OCI-LY3 (cell line): ENCODE results near the gene ZFTA.

Source experiments
- H2AFZ ChIP-seq: fragments of 200-600, 300-600 bp; shearing (Covaris generic); 2 replicates; pipeline ENCODE4 v1.6.0; 2014; ENCODE audit warnings: antibody characterized with exemption, low read depth, low read length
- H3K27ac ChIP-seq: fragments of 200-600, 300-600 bp; sonication (generic); 2 replicates; pipeline ENCODE4 v1.5.1; 2014; ENCODE audit warnings: mild to moderate bottlenecking, low read length, moderate library complexity, mixed read lengths
- H3K27me3 ChIP-seq: fragments of 200-600, 300-600 bp; sonication (generic); 2 replicates; pipeline ENCODE4 v1.6.1; 2014; ENCODE audit warnings: low read depth, low read length, mixed read lengths
- H3K36me3 ChIP-seq: fragments of 200-600, 300-600 bp; sonication (generic); replicated peaks from 2 replicates; pipeline ENCODE3; 2014; ENCODE audit warnings: low read depth, low read length, mixed read lengths
- H3K4me1 ChIP-seq: fragments of 300-600, 200-600 bp; sonication (generic); 2 replicates; pipeline ENCODE4 v1.6.1; 2014; ENCODE audit warnings: low read length, mixed read lengths
- H3K4me2 ChIP-seq: fragments of 200-600, 300-600 bp; sonication (generic); 2 replicates; pipeline ENCODE4 v1.6.1; 2014; ENCODE audit warnings: low read length, mixed read lengths
- H3K4me3 ChIP-seq: fragments of 300-600, 200-600 bp; sonication (generic); 2 replicates; pipeline ENCODE4 v1.5.1; 2014; ENCODE audit warnings: antibody characterized with exemption, mild to moderate bottlenecking, low read length, moderate library complexity
- H3K79me2 ChIP-seq: fragments of 300-600, 200-600 bp; shearing (Covaris generic); 2 replicates; pipeline ENCODE4 v1.6.1; 2014; ENCODE audit warnings: mild to moderate bottlenecking, low read length, mixed read lengths
- H3K9ac ChIP-seq: fragments of 300-600, 200-600 bp; shearing (Covaris generic); 2 replicates; pipeline ENCODE4 v1.6.0; 2014; ENCODE audit warnings: mild to moderate bottlenecking, low read length, moderate library complexity
- H3K9me3 ChIP-seq: fragments of 200-600, 300-600 bp; shearing (Covaris generic); 2 replicates; pipeline ENCODE4 v1.6.1; 2014; ENCODE audit warnings: low read length, mixed read lengths; ENCODE audit not compliant: insufficient read depth
- H4K20me1 ChIP-seq: fragments of 200-600, 300-600 bp; sonication (generic); 2 replicates; pipeline ENCODE4 v1.6.1; 2016; ENCODE audit warnings: low read length, mixed read lengths; ENCODE audit not compliant: insufficient read depth
- EZH2phosphoT487 ChIP-seq: fragments of 200-600 bp; shearing (Covaris generic); IDR thresholded peaks from 2 replicates; pipeline ENCODE4 v1.6.1; 2018; ENCODE audit warnings: antibody characterized with exemption, mixed run types, low read depth
- TF ChIP-seq, protein P1 (sequence below): fragments of 200-600, 300-600 bp; sonication (generic); IDR thresholded peaks from 2 replicates; pipeline ENCODE4 v1.5.1; 2014; ENCODE audit warnings: antibody characterized with exemption, low read length, low read depth

The ZFTA gene

GRCh38 chr11:63736864-63737263 is 31.7 kb downstream of the ZFTA start:
- H3K79me2 ChIP-seq = no peaks in the 10 kb centered on the region
- H2AFZ ChIP-seq = no peak overlapping the region
- no peaks in the 10 kb centered on the region for H3K4me1 ChIP-seq
- H3K9me3 ChIP-seq = no peaks in the 10 kb centered on the region
- H3K36me3 ChIP-seq = no peaks in the 10 kb centered on the region
- H3K9ac ChIP-seq = no peak overlapping the region
- TF ChIP-seq, protein P1, sequence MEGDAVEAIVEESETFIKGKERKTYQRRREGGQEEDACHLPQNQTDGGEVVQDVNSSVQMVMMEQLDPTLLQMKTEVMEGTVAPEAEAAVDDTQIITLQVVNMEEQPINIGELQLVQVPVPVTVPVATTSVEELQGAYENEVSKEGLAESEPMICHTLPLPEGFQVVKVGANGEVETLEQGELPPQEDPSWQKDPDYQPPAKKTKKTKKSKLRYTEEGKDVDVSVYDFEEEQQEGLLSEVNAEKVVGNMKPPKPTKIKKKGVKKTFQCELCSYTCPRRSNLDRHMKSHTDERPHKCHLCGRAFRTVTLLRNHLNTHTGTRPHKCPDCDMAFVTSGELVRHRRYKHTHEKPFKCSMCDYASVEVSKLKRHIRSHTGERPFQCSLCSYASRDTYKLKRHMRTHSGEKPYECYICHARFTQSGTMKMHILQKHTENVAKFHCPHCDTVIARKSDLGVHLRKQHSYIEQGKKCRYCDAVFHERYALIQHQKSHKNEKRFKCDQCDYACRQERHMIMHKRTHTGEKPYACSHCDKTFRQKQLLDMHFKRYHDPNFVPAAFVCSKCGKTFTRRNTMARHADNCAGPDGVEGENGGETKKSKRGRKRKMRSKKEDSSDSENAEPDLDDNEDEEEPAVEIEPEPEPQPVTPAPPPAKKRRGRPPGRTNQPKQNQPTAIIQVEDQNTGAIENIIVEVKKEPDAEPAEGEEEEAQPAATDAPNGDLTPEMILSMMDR = no peak
- no peak for TF ChIP-seq EZH2phosphoT487
- H3K4me2 ChIP-seq = no peak overlapping the region
- H3K4me3 ChIP-seq = no peak overlapping the region
- H4K20me1 ChIP-seq = no peaks in the 10 kb centered on the region; the same call in 1 of the 2 replicates
- no peaks in the 10 kb centered on the region for H3K27me3 ChIP-seq
- no peak overlapping the region for H3K27ac ChIP-seq

- no peak overlapping the region for H3K4me2 ChIP-seq
- no peak overlapping the region for H3K27ac ChIP-seq
- H3K27me3 ChIP-seq = no peaks in the 10 kb centered on the region
- H3K4me1 ChIP-seq = 0 out of 2 replicates have a peak, but pooled peaks cover 2% of the 10 kb centered on the region
- H3K36me3 ChIP-seq = no peaks in the 10 kb centered on the region
- TF ChIP-seq, protein P1 = no peak
- TF ChIP-seq EZH2phosphoT487 = no peak
- no peak overlapping the region for H3K9ac ChIP-seq
- no peaks in the 10 kb centered on the region for H4K20me1 ChIP-seq
- no peak overlapping the region for H2AFZ ChIP-seq
- no peaks in the 10 kb centered on the region for H3K79me2 ChIP-seq
- H3K4me3 ChIP-seq = no peak overlapping the region
- H3K9me3 ChIP-seq = no peaks in the 10 kb centered on the region
Measured at GRCh38 chr11:63729326-63729725, 39.2 kb downstream of the ZFTA start.

GRCh38 chr11:63720611-63721010 is 48.0 kb downstream of the ZFTA start:
- no peaks in the 10 kb centered on the region for H3K9me3 ChIP-seq
- H3K4me3 ChIP-seq = no peak overlapping the region
- H3K4me1 ChIP-seq = no peaks in the 10 kb centered on the region
- H3K9ac ChIP-seq = no peak overlapping the region
- no peaks in the 10 kb centered on the region for H3K36me3 ChIP-seq
- H3K27me3 ChIP-seq = no peaks in the 10 kb centered on the region
- peaks cover 8% of the 10 kb centered on the region; the same call in 1 of the 2 replicates for H4K20me1 ChIP-seq
- no peak for TF ChIP-seq EZH2phosphoT487
- TF ChIP-seq, protein P1 = no peak
- no peaks in the 10 kb centered on the region for H3K79me2 ChIP-seq
- no peak overlapping the region for H2AFZ ChIP-seq
- no peak overlapping the region for H3K4me2 ChIP-seq
- no peak overlapping the region for H3K27ac ChIP-seq

- Histone ChIP-seq H3K79me2 (no peaks in the 10 kb centered on the region), H2AFZ (no peak overlapping the region), H3K27me3 (no peaks in the 10 kb centered on the region), H4K20me1 (peaks cover 8% of the 10 kb centered on the region; the same call in 1 of the 2 replicates), H3K9ac (no peak overlapping the region), H3K4me1 (no peaks in the 10 kb centered on the region), H3K4me3 (no peak overlapping the region), H3K9me3 (no peaks in the 10 kb centered on the region), H3K36me3 (no peaks in the 10 kb centered on the region), H3K27ac (no peak overlapping the region), H3K4me2 (no peak overlapping the region)
- no peak for TF ChIP-seq EZH2phosphoT487
- TF ChIP-seq, protein P1 = no peak
Measured at GRCh38 chr11:63719987-63720386, 48.6 kb downstream of the ZFTA start.
